Parathyroid adenoma (tissue), 2 donors: ENCODE results near the gene ATF7IP.
"Not testable (repeated sequence)": the region's sequence is repeated elsewhere in the genome, so short reads cannot be mapped to it uniquely, and the experiment has no call there.

ENCODE experiments used
- H2AFZ ChIP-seq: fragments of 300-600 bp; sonication (generic); one replicate; pipeline ENCODE4 v1.7.0; 2017; ENCODE audit warnings: antibody characterized with exemption, mild to moderate bottlenecking
- H3K27ac ChIP-seq: fragments of 300-600 bp; sonication (generic); one replicate; pipeline ENCODE4 v1.7.0; 2017
- H3K27me3 ChIP-seq: fragments of 300-600 bp; sonication (generic); one replicate; pipeline ENCODE4 v1.7.0; 2017; ENCODE audit warnings: low read length; ENCODE audit not compliant: control insufficient read depth, insufficient read depth
- H3K36me3 ChIP-seq: fragments of 300-600 bp; sonication (generic); one replicate; pipeline ENCODE4 v1.7.0; 2017; ENCODE audit warnings: low read length; ENCODE audit not compliant: control insufficient read depth, insufficient read depth
- H3K4me1 ChIP-seq: fragments of 300-600 bp; sonication (generic); one replicate; pipeline ENCODE4 v1.7.0; 2017; ENCODE audit warnings: control low read depth
- H3K4me2 ChIP-seq: fragments of 300-600 bp; sonication (generic); one replicate; pipeline ENCODE4 v1.7.0; 2017; ENCODE audit warnings: low read length
- H3K4me3 ChIP-seq: fragments of 300-600 bp; sonication (generic); one replicate; pipeline ENCODE4 v1.7.0; 2017; ENCODE audit warnings: low read depth, low read length
- H3K79me2 ChIP-seq: fragments of 300-600 bp; sonication (generic); one replicate; pipeline ENCODE4 v1.7.0; 2017; ENCODE audit warnings: control low read depth
- H3K9ac ChIP-seq: fragments of 300-600 bp; sonication (generic); one replicate; pipeline ENCODE4 v1.7.0; 2017; ENCODE audit warnings: mild to moderate bottlenecking
- H3K9me3 ChIP-seq: fragments of 300-600 bp; sonication (generic); one replicate; pipeline ENCODE4 v1.7.0; 2017; ENCODE audit warnings: low read length; ENCODE audit not compliant: control insufficient read depth
- CTCF ChIP-seq: fragments of 300-600 bp; sonication (generic); IDR thresholded peaks from one replicate; pipeline ENCODE4 v1.7.0; 2017; ENCODE audit warnings: antibody characterized with exemption, mild to moderate bottlenecking
- donor health status: primary hyperparathyroidism.

Gene ATF7IP

DNA sequence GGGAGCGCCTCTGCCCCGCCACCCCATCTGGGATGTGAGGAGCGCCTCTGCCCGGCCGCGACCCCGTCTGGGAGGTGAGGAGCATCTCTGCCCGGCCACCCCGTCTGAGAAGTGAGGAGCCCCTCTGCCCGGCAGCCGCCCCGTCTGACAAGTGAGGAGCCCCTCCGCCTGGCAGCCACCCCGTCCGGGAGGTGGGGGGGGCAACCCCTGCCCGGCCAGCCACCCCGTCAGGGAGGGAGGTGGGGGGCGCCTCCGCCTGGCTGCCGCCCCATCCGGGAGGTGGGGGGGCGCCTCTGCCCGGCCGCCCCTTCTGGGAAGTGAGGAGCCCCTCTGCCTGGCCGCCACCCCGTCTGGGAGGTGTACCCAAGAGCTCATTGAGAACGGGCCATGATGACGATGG, 10.8 kb upstream of the ATF7IP start:
- not testable (repeated sequence) for H3K4me2 ChIP-seq, H3K4me3 ChIP-seq, H3K4me1 ChIP-seq, H3K36me3 ChIP-seq, H3K79me2 ChIP-seq, H2AFZ ChIP-seq, H3K9ac ChIP-seq, H3K27ac ChIP-seq, H3K27me3 ChIP-seq, H3K9me3 ChIP-seq

- Histone ChIP-seq H3K4me3 (no peak overlapping the region), H3K9ac (no peak overlapping the region), H3K27ac (no peak overlapping the region), H2AFZ (no peak overlapping the region), H3K9me3 (no peaks in the 10 kb centered on the region), H3K27me3 (no peaks in the 10 kb centered on the region), H3K79me2 (no peaks in the 10 kb centered on the region), H3K4me1 (no peaks in the 10 kb centered on the region), H3K4me2 (no peak overlapping the region), H3K36me3 (no peaks in the 10 kb centered on the region)
- no peak for TF ChIP-seq CTCF
Measured at GRCh38 chr12:14356147-14356546, 9.3 kb upstream of the ATF7IP start.

DNA sequence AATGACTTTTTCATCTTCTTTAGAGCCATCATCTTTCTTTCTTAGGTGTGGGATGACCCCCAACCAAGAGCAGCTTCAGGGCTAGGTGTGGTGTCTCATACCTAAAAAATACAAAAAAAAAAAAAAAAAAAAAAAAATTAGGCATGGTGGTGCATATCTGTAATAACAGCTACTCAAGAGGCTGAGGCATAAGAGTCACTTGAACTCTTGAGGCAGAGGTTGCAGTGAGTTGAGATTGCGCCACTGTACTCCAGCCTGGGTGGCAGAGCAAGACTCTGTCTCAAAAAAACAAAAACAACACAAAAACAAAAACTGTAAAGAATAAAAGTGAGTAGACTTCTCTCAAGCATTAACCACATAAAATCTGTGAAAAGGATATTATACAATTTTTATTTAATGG, 8.0 kb upstream of the ATF7IP start:
- no peak overlapping the region for H3K27ac ChIP-seq
- H3K27me3 ChIP-seq, result no peaks in the 10 kb centered on the region
- H3K9me3 ChIP-seq, result no peaks in the 10 kb centered on the region
- H3K79me2 ChIP-seq, result no peaks in the 10 kb centered on the region
- H3K36me3 ChIP-seq, result no peaks in the 10 kb centered on the region
- TF ChIP-seq CTCF, result no peak
- H3K4me3 ChIP-seq, result no peak overlapping the region
- no peak overlapping the region for H3K4me2 ChIP-seq
- no peak overlapping the region for H2AFZ ChIP-seq
- H3K4me1 ChIP-seq, result no peaks in the 10 kb centered on the region
- no peak overlapping the region for H3K9ac ChIP-seq

DNA sequence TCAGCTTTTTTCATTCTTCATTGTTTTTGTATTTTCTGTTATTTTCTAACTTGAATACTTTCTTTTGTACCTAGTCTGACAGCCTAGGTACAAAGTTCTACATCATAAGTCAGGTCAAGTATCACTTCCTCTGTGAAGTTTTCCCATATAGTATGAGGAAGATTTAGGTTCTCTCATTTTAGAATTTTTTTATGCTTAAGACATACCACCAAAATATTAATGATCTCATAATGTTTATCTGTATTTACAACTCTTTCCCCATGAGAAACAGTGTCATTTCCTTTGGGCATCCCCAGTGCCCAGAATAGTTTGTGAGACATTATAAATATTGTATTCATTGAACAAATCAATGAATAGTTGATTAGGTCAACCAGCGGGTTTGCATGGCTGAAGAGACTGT, 3.1 kb upstream of the ATF7IP start:
- TF ChIP-seq CTCF, result no peak
- Histone ChIP-seq H3K27ac (no peak overlapping the region), H3K79me2 (peaks cover 5% of the 10 kb centered on the region), H3K36me3 (no peaks in the 10 kb centered on the region), H3K4me3 (no peak overlapping the region), H3K4me1 (peaks cover under 1% of the 10 kb centered on the region), H3K9ac (no peak overlapping the region), H3K9me3 (no peaks in the 10 kb centered on the region), H3K27me3 (no peaks in the 10 kb centered on the region), H2AFZ (no peak overlapping the region), H3K4me2 (no peak overlapping the region)

- Histone ChIP-seq H3K9ac (no peak overlapping the region), H3K4me1 (peaks cover 2% of the 10 kb centered on the region), H3K36me3 (no peaks in the 10 kb centered on the region), H3K79me2 (peaks cover 12% of the 10 kb centered on the region), H3K27me3 (no peaks in the 10 kb centered on the region), H3K27ac (peak overlapping the region; percentile 97), H3K4me3 (peak overlapping the region; percentile 96), H3K9me3 (no peaks in the 10 kb centered on the region), H2AFZ (peak overlapping the region; percentile 86), H3K4me2 (peak overlapping the region; percentile 72)
- TF ChIP-seq CTCF, result no peak
Measured at GRCh38 chr12:14364583-14365271, 755 bp upstream of the ATF7IP start.
